ENCODE data around the gene SCAPER.
"Not testable (repeated sequence)": the region's sequence is repeated elsewhere in the genome, so short reads cannot be mapped to it uniquely, and the experiment has no call there.

SCAPER gene

DNA sequence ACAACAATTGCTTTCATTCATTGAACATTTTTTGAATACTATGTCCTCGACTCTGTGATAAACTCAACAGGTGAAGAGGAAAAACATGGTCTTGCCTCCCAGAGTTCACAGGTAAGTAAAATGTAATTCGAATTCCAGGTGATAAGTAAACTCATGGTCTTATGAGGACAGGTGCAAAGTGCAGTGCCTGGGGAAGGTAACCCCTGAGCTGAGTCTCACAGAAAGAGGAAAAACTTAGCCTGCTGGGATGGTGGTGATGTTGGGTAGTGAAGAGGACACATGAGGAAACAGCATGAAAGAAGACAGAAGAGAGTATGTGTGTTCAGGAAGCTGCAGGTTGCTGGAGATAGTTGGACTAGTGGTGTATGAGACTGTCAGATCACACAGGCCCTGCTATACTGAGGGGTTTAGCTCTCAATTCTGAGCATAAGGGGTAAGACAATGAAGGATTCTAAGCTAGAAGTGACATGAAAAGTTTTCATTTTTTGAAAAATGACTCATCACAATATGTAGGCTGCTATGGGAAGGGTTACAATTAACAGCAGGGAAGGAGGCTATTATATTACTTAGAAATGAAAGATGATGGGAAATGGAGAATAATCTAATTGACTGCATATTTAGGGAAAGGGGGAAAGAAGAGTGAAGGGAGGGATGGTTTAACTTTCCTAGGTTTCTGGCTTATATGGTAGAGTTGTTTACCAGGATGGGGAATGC lies 457.3 kb downstream of the SCAPER start:
- no peak overlapping the region for H3K4me3 ChIP-seq (ENCODE audit: low read depth, low read length)
- in situ Hi-C loops (cut with HindIII; ENCODE audit: low sequenced_read_pairs) = no loop called here
- no peak for DNase-seq (ENCODE audit: low read depth, low spot score)
- TF ChIP-seq, protein P1, sequence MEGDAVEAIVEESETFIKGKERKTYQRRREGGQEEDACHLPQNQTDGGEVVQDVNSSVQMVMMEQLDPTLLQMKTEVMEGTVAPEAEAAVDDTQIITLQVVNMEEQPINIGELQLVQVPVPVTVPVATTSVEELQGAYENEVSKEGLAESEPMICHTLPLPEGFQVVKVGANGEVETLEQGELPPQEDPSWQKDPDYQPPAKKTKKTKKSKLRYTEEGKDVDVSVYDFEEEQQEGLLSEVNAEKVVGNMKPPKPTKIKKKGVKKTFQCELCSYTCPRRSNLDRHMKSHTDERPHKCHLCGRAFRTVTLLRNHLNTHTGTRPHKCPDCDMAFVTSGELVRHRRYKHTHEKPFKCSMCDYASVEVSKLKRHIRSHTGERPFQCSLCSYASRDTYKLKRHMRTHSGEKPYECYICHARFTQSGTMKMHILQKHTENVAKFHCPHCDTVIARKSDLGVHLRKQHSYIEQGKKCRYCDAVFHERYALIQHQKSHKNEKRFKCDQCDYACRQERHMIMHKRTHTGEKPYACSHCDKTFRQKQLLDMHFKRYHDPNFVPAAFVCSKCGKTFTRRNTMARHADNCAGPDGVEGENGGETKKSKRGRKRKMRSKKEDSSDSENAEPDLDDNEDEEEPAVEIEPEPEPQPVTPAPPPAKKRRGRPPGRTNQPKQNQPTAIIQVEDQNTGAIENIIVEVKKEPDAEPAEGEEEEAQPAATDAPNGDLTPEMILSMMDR (IDR thresholded peaks at IDR 0.05; ENCODE audit: low read depth, low read length) = no peak

DNA sequence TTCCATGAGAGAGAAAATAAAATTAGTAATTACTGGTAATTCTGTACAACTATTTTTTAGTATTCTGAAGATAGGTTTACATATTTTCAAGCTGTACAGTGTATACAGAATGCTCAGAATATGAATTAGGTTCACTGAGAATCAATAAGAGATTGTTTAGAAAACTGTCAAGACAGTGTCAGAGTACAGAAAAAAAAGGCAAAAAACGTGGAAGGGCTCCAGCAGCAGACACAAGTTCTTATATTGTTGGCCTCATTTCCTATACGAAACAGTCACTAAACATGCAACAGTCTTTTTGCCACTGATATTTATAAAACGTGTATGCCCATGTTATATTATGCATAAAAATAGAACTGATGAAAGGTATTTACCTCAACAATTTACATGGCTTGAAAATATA lies 464.7 kb downstream of the SCAPER start:
- TF ChIP-seq, protein P1 (IDR thresholded peaks at IDR 0.05; ENCODE audit: low read depth, low read length) = no peak
- no peak for DNase-seq (ENCODE audit: low read depth, low spot score)
- in situ Hi-C loops (cut with HindIII; ENCODE audit: low sequenced_read_pairs) = no loop called here
- no peak overlapping the region for H3K4me3 ChIP-seq (ENCODE audit: low read depth, low read length)

DNA sequence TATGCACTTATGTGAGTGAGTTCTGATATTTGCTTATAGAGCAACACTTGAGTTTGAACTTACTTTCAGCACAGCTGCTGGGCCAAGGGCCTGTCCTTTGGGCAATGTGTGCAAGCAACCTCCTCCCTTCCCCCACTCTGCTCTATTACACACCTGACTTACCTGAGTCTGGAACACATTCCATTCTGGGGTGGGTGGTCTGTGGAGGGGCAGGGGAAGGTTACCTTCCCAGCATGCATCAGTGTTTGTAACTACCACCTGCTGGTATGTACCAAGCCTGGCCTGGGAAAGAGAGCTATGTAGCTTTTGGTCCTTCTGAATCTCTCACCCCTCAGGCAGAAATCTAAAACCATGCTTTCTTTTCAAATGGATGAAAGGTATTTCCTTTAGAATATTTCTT lies 465.6 kb downstream of the SCAPER start:
- in situ Hi-C loops (cut with HindIII; ENCODE audit: low sequenced_read_pairs) = no loop called here
- no peak overlapping the region for H3K4me3 ChIP-seq (ENCODE audit: low read depth, low read length)
- no peak for DNase-seq (ENCODE audit: low read depth, low spot score)
- TF ChIP-seq, protein P1 (IDR thresholded peaks at IDR 0.05; ENCODE audit: low read depth, low read length) = no peak

DNA sequence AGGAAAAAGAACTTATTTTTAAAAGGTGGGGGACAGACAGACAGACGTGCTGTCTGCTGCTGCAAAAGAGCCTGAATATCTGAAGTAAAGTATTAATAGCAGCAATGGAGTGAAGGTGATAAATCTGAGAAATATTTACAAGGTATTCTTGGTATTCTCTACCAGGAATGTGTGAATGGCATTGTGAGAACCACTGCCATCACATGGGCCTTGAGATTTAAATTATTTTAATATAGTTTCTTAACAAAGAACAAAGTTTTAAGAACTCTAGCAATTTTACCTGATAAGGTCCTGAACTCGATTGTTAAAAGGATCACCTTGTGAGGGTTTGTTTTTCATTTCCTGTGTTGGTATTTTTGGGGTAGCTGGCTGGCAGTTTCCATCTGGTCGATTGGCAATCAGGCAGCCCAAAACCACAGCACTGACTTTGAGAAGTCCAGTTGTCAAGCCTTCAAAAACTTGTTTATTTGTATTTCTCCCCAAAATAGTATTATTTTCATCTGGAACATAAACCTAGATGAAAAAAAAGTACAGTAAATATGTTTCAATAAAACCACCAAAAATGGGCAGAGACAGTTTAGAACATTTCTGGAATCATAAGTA lies 471.2 kb downstream of the SCAPER start:
- DNase-seq (ENCODE audit: low read depth, low spot score) = peak; percentile 9
- TF ChIP-seq, protein P1 (IDR thresholded peaks at IDR 0.05; ENCODE audit: low read depth, low read length) = no peak
- in situ Hi-C loops (cut with HindIII; ENCODE audit: low sequenced_read_pairs) = no loop called here
- no peak overlapping the region for H3K4me3 ChIP-seq (ENCODE audit: low read depth, low read length)

DNA sequence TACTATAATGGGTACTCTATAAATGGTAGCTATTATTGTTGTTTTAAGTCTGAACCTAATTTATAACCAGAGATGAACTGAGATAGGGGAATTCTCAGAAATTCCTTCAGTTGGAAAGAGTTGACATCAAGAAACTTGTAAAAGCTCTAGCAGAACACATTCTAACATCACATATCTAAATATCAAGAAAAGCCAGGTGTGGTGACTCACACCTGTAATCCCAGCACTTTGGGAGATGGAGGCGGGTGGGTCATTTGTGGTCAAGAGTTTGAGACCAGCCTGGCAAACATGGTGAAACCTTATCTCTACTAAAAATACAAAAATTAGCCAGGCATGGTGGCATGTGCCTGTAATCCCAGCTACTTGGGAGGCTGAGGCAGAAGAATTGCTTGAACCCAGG lies 472.1 kb downstream of the SCAPER start:
- DNase-seq (ENCODE audit: low read depth, low spot score); in situ Hi-C loops (cut with HindIII; ENCODE audit: low sequenced_read_pairs); H3K4me3 ChIP-seq (ENCODE audit: low read depth, low read length): not testable (repeated sequence)

DNA sequence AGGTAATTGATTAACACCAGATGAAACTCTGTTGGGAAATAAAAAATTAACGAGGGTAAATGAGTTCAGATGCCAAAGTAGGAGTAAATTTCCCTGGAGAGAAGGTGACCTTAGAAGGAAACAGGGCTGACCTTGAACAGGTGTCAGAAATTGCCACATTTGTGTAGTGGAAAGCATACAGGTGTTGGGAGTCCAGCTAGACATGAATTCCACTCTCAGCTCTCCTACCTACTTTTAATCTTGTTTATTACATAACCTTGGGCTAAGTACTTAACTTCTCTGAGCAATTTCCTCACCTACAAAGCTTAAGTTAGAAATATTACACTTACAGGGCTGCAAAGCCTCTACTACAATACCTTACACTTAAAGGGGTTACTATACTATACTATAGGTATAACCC lies 472.5 kb downstream of the SCAPER start:
- DNase-seq (ENCODE audit: low read depth, low spot score) = no peak
- H3K4me3 ChIP-seq (ENCODE audit: low read depth, low read length) = no peak overlapping the region
- TF ChIP-seq, protein P1 (IDR thresholded peaks at IDR 0.05; ENCODE audit: low read depth, low read length) = no peak
- in situ Hi-C loops (cut with HindIII; ENCODE audit: low sequenced_read_pairs) = no loop called here

DNA sequence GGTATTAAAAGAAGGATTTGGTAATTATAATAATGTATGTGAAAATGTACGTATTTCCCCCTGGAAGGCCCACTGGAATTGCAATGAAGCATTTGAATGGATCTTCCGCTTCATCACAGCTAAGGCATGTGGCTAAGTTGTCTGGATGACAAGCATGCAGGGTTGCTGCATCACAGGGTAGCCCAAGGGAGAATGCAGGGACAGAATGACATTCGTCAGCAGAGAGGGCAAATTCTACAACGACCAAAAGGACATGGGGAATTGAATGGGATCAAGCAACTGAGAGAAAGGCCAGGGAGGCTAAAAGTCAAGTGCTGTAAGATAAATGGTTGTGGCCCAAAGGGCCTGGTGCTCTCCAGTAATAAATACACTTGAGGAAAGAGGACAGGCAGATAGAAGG lies 473.2 kb downstream of the SCAPER start:
- H3K4me3 ChIP-seq (ENCODE audit: low read depth, low read length) = no peak overlapping the region
- in situ Hi-C loops (cut with HindIII; ENCODE audit: low sequenced_read_pairs) = no loop called here
- TF ChIP-seq, protein P1 (IDR thresholded peaks at IDR 0.05; ENCODE audit: low read depth, low read length) = no peak
- peak; percentile 16 for DNase-seq (ENCODE audit: low read depth, low spot score)

DNA sequence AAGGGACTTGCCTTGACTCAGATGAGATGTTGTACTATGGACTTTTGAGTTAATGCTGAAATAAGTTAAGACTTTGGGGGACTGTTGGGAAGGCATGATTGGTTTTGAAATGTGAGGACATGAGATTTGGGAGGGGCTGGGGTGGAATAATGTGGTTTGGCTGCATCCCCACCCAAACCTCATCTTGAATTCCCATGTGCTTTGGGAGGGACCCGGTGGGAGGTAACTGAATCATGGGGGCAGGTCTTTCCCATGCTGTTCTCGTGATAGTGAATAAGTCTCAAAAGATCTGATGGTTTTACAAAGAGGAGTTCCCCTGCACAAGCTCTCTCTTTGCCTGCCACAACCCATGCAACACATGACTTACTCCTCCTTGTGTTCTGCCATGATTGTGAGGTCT lies 474.4 kb downstream of the SCAPER start:
- H3K4me3 ChIP-seq (ENCODE audit: low read depth, low read length); DNase-seq (ENCODE audit: low read depth, low spot score); in situ Hi-C loops (cut with HindIII; ENCODE audit: low sequenced_read_pairs): not testable (repeated sequence)

Data from astrocyte of the spinal cord (primary cell).